ENCODE data around the gene MEIOSIN. TPM values are rescaled to one million over a fixed set of nuclear protein-coding genes. Genes with fewer than 3 reads are reported as not detected.
A peak's percentile ranks its signal among the peaks of the same experiment; 100 is the strongest.

MEIOSIN gene
- total and polyA plus RNA-seq, 9 of the 15 experiments (the other 6 are each of a cell fraction or from before 2014, with no cell fraction given): 0.06 to 2.0 (median 0.76) TPM

- TF ChIP-seq CREB1 (IDR thresholded peaks at IDR 0.05) (peak; percentile 54; the same call in 1 of the 2 replicates), CREB1 (CRISPR knock-in tag; IDR thresholded peaks at IDR 0.05) (peak; percentile 74; the same call in 1 of the 2 replicates), ATF7 (IDR thresholded peaks at IDR 0.05) (peak; percentile 69; the same call in 1 of the 2 replicates), ARID4B (CRISPR knock-in tag; IDR thresholded peaks at IDR 0.05) (peak; percentile 69; the same call in 1 of the 2 replicates), RBM39 (optimal IDR thresholded peaks at IDR 0.05; ENCODE audit: low read depth, low read length) (no peak), CREB3L1 (IDR thresholded peaks at IDR 0.05; ENCODE audit: borderline replicate concordance, low read depth) (peak; percentile 98), FOS (IDR thresholded peaks at IDR 0.05; ENCODE audit: extremely low read depth, insufficient read length) (no peak), RNF219 (CRISPR knock-in tag; IDR thresholded peaks at IDR 0.05) (no peak), ZBTB17 (CRISPR knock-in tag; IDR thresholded peaks at IDR 0.05) (peak; percentile 97), HMG20A (CRISPR knock-in tag; conservative IDR thresholded peaks at IDR 0.05) (no peak), GMEB1 (CRISPR knock-in tag; IDR thresholded peaks at IDR 0.05) (0 out of 2 replicates have a peak, but pooled peaks have one; percentile 24), ATF6 (CRISPR knock-in tag; IDR thresholded peaks at IDR 0.05) (no peak), NRF1 (conservative IDR thresholded peaks at IDR 0.05 in 1 of 2, IDR thresholded peaks at IDR 0.05 in 1 of 2) (peak; percentile 98 to 99)
Measured at GRCh38 chr19:45730368-45731288, 2.6 kb upstream of the MEIOSIN start, which contains the start of gene FBXO46 (continued).
